ENCODE data around the gene TAF4.

GRCh38 chr20:62043131-62043914, 22.4 kb downstream of the TAF4 start:
- TF ChIP-seq TCF7L2 (IDR thresholded peaks at IDR 0.05; ENCODE audit: borderline replicate concordance, low read depth, low read length): no peak
- no peak for TF ChIP-seq ZNF785 (tag by site-specific recombination; IDR thresholded peaks at IDR 0.05)
- TF ChIP-seq ZNF639 (tag by site-specific recombination; IDR thresholded peaks at IDR 0.05): no peak
- TF ChIP-seq CTCF (tag by site-specific recombination; IDR thresholded peaks at IDR 0.05): no peak
- no peak for TF ChIP-seq ZBTB8A (tag by site-specific recombination; IDR thresholded peaks at IDR 0.05)
- TF ChIP-seq SP3 (tag by site-specific recombination; IDR thresholded peaks at IDR 0.05): no peak
- no peak for TF ChIP-seq ZSCAN5A (tag by site-specific recombination; IDR thresholded peaks at IDR 0.05)
- TF ChIP-seq ZBTB7A (tag by site-specific recombination; IDR thresholded peaks at IDR 0.05; ENCODE audit: low read depth): no peak
- TF ChIP-seq ZNF404 (tag by site-specific recombination; IDR thresholded peaks at IDR 0.05): no peak
- no peak for TF ChIP-seq PBX3 (CRISPR knock-in tag; IDR thresholded peaks at IDR 0.05)

All from HEK293 (cell line).